ENCODE measurements around the gene TUBGCP2. TPM values are rescaled to one million over a fixed set of nuclear protein-coding genes. Genes with fewer than 3 reads are reported as not detected.
"Not testable (repeated sequence)": the region's sequence is repeated elsewhere in the genome, so short reads cannot be mapped to it uniquely, and the experiment has no call there.

Gene TUBGCP2
- total RNA-seq, 1 donor, result 60.8 TPM

- Histone ChIP-seq H3K4me2 (ENCODE audit: insufficient read depth, low read length) (no peak overlapping the region), H4K20me1 (ENCODE audit: insufficient read depth, low read length) (peaks cover 3% of the 10 kb centered on the region), H3K36me3 (ENCODE audit: insufficient read depth, low read length) (no peaks in the 10 kb centered on the region), H2AFZ (ENCODE audit: low read length) (no peak overlapping the region), H3K4me3 (ENCODE audit: insufficient read depth, low read length) (no peak overlapping the region), H3K79me2 (ENCODE audit: insufficient read depth, low read length) (no peaks in the 10 kb centered on the region), H3K27ac (ENCODE audit: low read depth, low read length) (no peak overlapping the region), H3K9me3 (ENCODE audit: low read depth, low read length) (no peaks in the 10 kb centered on the region), H3K4me1 (ENCODE audit: insufficient read depth, low read length) (peaks cover 2% of the 10 kb centered on the region), H3K27me3 (ENCODE audit: insufficient read depth, low read length) (peaks cover 7% of the 10 kb centered on the region)
- no peak for TF ChIP-seq CTCF (IDR thresholded peaks at IDR 0.05; ENCODE audit: extremely low read depth, low read depth, low read length)
- DNase-seq (ENCODE audit: insufficient read length, low spot score, missing footprints), result no peak
Observed at GRCh38 chr10:133266056-133266795, 42.4 kb downstream of the TUBGCP2 start.

GRCh38 chr10:133265052-133265451, 43.6 kb downstream of the TUBGCP2 start:
- not testable (repeated sequence) for DNase-seq (ENCODE audit: insufficient read length, low spot score, missing footprints); H3K4me1 ChIP-seq (ENCODE audit: insufficient read depth, low read length); H3K27ac ChIP-seq (ENCODE audit: low read depth, low read length); H3K4me2 ChIP-seq (ENCODE audit: insufficient read depth, low read length); H4K20me1 ChIP-seq (ENCODE audit: insufficient read depth, low read length); H3K4me3 ChIP-seq (ENCODE audit: insufficient read depth, low read length); H3K9me3 ChIP-seq (ENCODE audit: low read depth, low read length); H3K79me2 ChIP-seq (ENCODE audit: insufficient read depth, low read length); H3K36me3 ChIP-seq (ENCODE audit: insufficient read depth, low read length); H3K27me3 ChIP-seq (ENCODE audit: insufficient read depth, low read length); H2AFZ ChIP-seq (ENCODE audit: low read length)

DNA sequence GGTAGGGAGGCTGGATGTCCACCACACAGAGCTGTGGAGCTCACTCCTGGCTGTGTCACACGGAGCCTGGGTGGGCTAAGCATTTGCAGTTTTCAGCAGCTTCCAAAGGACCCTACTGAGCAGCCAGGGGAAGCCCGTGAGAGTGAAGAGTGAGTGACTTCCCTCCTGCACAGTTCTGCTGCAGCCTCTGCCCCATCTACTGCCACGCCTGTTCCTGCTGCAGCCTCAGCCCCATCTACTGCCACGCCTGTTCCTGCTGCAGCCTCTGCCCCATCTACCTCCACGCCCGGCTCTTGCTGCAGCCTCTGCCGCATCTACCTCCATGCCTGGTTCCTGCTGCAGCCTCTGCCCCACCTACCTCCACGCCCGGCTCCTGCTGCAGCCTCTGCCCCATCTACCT, 44.2 kb downstream of the TUBGCP2 start:
- Histone ChIP-seq H3K4me1 (ENCODE audit: insufficient read depth, low read length) (peaks cover 11% of the 10 kb centered on the region), H4K20me1 (ENCODE audit: insufficient read depth, low read length) (peaks cover 3% of the 10 kb centered on the region), H3K4me2 (ENCODE audit: insufficient read depth, low read length) (no peak overlapping the region), H3K9me3 (ENCODE audit: low read depth, low read length) (no peaks in the 10 kb centered on the region), H3K27me3 (ENCODE audit: insufficient read depth, low read length) (peaks cover 7% of the 10 kb centered on the region), H3K27ac (ENCODE audit: low read depth, low read length) (no peak overlapping the region), H3K79me2 (ENCODE audit: insufficient read depth, low read length) (no peaks in the 10 kb centered on the region), H3K36me3 (ENCODE audit: insufficient read depth, low read length) (no peaks in the 10 kb centered on the region), H3K4me3 (ENCODE audit: insufficient read depth, low read length) (no peak overlapping the region), H2AFZ (ENCODE audit: low read length) (no peak overlapping the region)
- no peak for DNase-seq (ENCODE audit: insufficient read length, low spot score, missing footprints)
- no peak for TF ChIP-seq CTCF (IDR thresholded peaks at IDR 0.05; ENCODE audit: extremely low read depth, low read depth, low read length)

DNA sequence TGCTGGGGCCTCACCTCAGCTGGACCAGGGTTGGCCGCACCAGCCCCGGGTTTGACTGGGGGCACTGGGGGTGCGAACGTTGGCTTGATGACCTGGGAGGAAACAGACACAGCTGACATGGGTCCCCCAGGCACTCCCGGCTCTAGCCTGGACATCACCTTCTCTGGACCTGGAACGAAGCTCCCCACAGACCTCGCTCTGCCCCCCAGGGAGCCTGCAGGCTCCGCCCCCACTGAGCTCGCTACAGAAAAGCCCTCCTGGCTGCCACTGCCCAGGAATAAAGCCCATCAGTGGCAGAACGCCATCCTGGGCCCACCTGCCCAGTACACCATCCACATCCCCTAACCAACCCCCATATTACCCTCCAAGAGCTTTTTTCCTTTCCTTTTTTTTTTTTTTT, 45.0 kb downstream of the TUBGCP2 start:
- Histone ChIP-seq H3K27me3 (ENCODE audit: insufficient read depth, low read length) (peaks cover 7% of the 10 kb centered on the region), H3K4me2 (ENCODE audit: insufficient read depth, low read length) (no peak overlapping the region), H4K20me1 (ENCODE audit: insufficient read depth, low read length) (peaks cover 3% of the 10 kb centered on the region), H3K4me1 (ENCODE audit: insufficient read depth, low read length) (peaks cover 18% of the 10 kb centered on the region), H3K27ac (ENCODE audit: low read depth, low read length) (no peak overlapping the region), H3K36me3 (ENCODE audit: insufficient read depth, low read length) (no peaks in the 10 kb centered on the region), H3K4me3 (ENCODE audit: insufficient read depth, low read length) (no peak overlapping the region), H3K9me3 (ENCODE audit: low read depth, low read length) (no peaks in the 10 kb centered on the region), H3K79me2 (ENCODE audit: insufficient read depth, low read length) (no peaks in the 10 kb centered on the region), H2AFZ (ENCODE audit: low read length) (no peak overlapping the region)
- DNase-seq (ENCODE audit: insufficient read length, low spot score, missing footprints), result no peak
- no peak for TF ChIP-seq CTCF (IDR thresholded peaks at IDR 0.05; ENCODE audit: extremely low read depth, low read depth, low read length)
